ENCODE measurements around the gene DTNB.

DNA sequence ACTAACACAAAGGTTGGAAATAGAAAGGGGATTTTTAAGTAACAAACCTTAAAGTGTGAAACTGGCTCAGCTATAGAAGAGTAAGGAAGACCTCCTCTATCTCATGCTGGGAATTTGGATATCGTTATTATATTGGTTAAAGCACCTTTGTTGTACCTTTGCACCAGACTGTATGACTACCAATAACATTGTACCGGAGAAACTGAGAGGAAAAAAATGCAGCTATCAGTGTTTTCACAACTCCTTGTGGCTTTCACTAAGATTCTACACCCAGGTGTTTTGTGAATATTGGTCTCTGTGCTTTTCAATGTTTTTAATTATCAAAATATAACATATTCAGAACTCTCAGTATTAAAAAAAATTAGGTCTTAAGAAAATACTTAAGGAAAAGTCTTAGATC is 48.7 kb downstream of the DTNB start:
- TF ChIP-seq, protein P1, sequence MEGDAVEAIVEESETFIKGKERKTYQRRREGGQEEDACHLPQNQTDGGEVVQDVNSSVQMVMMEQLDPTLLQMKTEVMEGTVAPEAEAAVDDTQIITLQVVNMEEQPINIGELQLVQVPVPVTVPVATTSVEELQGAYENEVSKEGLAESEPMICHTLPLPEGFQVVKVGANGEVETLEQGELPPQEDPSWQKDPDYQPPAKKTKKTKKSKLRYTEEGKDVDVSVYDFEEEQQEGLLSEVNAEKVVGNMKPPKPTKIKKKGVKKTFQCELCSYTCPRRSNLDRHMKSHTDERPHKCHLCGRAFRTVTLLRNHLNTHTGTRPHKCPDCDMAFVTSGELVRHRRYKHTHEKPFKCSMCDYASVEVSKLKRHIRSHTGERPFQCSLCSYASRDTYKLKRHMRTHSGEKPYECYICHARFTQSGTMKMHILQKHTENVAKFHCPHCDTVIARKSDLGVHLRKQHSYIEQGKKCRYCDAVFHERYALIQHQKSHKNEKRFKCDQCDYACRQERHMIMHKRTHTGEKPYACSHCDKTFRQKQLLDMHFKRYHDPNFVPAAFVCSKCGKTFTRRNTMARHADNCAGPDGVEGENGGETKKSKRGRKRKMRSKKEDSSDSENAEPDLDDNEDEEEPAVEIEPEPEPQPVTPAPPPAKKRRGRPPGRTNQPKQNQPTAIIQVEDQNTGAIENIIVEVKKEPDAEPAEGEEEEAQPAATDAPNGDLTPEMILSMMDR (IDR thresholded peaks at IDR 0.05): no peak
- no peak for TF ChIP-seq EZH2 (IDR thresholded peaks at IDR 0.05; ENCODE audit: borderline replicate concordance, insufficient read depth, low read depth, low read length, poor library complexity, severe bottlenecking)

All from B cell (primary cell).